H1 (cell line): ENCODE measurements around the gene MAP4K1. TPM values are rescaled to one million over a fixed set of nuclear protein-coding genes. Genes with fewer than 3 reads are reported as not detected.

Source experiments
- polyA plus RNA-seq, 7 experiments: library from polyadenylated mRNA; depleted of rRNA in 3 of 7; stranded (reverse) in 5 of 7; unstranded in 2 of 7; fragments of >200 nt in 5 of 7; fragments of 200-250 nt in 2 of 7; gene quantifications; 1 replicate in 5 of 7; 2 replicates in 1 of 7; 4 replicates in 1 of 7; pipeline versions ENCODE4 v1.2.1 to v1.2.3, GENCODE V29; 2011 to 2013; ENCODE audit warnings: missing spikeins in 2 of 7, mixed read lengths in 2 of 7
- total RNA-seq: library from RNA; stranded (reverse); fragmentation: NEBNext Ultra II Directional; extraction: Animal tissue kit (Norgen Biotek cat#: 25700); gene quantifications from 2 replicates; pipeline ENCODE4 v1.2.1, GENCODE V29; 2021
- TF ChIP-seq, protein P1 (sequence below): IDR thresholded peaks from 2 replicates; pipeline ENCODE4 v1.6.1; 2012; ENCODE audit warnings: inconsistent platforms

The MAP4K1 gene
- total and polyA plus RNA-seq, 2 of the 8 experiments (the other 6 are each of a cell fraction or from before 2014, with no cell fraction given) = 9.0 to 10.4 TPM

DNA sequence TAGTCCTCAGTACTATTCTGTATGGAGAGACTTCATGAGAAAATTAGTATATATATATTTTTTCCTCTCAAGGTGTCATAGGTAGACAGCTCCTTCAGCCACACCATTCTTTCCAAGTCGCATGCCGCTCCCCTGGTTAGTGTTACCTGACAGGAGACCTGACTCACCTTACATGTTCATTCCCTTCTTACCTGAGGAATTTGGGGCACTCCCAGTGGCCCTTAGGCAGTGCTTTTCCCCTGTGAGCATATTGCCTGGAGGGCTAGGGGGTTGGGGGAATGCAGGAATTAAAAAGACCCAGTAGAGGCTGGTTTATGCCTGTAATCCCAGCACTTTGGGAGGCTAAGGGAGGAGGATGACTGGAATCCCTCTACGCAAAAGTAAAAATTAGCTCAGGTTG lies 20.7 kb upstream of the MAP4K1 start (continued):
- TF ChIP-seq, protein P1, sequence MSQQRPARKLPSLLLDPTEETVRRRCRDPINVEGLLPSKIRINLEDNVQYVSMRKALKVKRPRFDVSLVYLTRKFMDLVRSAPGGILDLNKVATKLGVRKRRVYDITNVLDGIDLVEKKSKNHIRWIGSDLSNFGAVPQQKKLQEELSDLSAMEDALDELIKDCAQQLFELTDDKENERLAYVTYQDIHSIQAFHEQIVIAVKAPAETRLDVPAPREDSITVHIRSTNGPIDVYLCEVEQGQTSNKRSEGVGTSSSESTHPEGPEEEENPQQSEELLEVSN = no peak
